Measurements from ENCODE around the gene PRPF40B.

DNA sequence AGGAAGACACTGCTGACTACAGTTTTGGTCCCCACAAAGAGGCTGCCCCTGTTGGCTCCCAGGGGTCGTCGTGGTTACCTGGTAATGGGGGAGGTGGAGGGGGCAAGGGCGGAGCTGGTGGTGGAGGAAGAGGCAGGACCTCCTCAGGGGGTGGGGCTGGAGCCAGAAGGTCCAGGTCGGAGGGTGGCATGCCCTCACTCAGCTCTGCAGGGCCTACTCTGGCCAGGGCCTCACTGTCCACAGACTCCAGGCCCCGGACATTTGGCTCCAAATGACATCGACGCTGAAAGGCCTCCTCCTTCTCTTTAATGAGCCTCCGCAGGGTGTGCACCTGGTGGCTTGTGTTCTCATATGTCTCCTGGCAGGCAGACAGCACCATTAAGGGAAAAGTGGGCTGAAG lies 28.5 kb downstream of the PRPF40B start:
- TF ChIP-seq, protein P1, sequence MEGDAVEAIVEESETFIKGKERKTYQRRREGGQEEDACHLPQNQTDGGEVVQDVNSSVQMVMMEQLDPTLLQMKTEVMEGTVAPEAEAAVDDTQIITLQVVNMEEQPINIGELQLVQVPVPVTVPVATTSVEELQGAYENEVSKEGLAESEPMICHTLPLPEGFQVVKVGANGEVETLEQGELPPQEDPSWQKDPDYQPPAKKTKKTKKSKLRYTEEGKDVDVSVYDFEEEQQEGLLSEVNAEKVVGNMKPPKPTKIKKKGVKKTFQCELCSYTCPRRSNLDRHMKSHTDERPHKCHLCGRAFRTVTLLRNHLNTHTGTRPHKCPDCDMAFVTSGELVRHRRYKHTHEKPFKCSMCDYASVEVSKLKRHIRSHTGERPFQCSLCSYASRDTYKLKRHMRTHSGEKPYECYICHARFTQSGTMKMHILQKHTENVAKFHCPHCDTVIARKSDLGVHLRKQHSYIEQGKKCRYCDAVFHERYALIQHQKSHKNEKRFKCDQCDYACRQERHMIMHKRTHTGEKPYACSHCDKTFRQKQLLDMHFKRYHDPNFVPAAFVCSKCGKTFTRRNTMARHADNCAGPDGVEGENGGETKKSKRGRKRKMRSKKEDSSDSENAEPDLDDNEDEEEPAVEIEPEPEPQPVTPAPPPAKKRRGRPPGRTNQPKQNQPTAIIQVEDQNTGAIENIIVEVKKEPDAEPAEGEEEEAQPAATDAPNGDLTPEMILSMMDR (IDR thresholded peaks at IDR 0.05; ENCODE audit: low read depth, low read length, poor library complexity, severe bottlenecking), result no peak
- TF ChIP-seq EZH2phosphoT487 (IDR thresholded peaks at IDR 0.05; ENCODE audit: borderline replicate concordance, low read length), result no peak
